ENCODE results near the gene CMTM5. TPM values are rescaled to one million over a fixed set of nuclear protein-coding genes. Genes with fewer than 3 reads are reported as not detected.
"Not testable (repeated sequence)": the region's sequence is repeated elsewhere in the genome, so short reads cannot be mapped to it uniquely, and the experiment has no call there.

Gene CMTM5
- total RNA-seq, 1 donor from 2014 or later = 0.96 TPM

DNA sequence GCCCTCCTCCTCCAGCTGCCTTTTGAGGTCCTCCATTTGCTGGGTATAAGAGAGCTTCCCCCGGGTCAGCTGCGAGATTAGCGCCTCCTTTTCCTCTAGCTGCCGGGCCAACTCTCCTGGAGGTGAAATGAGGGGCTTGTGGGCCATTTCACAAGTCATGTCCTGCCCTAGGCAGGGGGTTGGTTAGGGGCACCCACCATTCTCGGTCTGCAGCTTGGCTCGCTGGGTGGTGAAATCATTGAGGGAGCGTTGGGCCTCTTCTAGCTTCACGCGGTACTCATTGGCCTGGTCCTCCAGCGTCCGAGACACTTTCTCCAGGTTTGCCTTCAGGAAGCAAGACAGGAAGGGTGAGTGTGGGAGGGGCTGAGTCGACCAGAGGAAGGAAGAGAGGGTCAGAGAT, 12.6 kb downstream of the CMTM5 start:
- H3K4me1 ChIP-seq = no peaks in the 10 kb centered on the region
- DNase-seq (no peak), ATAC-seq (no peak)
- no peaks in the 10 kb centered on the region for H3K27me3 ChIP-seq
- no peaks in the 10 kb centered on the region for H3K36me3 ChIP-seq
- TF ChIP-seq, protein P1, sequence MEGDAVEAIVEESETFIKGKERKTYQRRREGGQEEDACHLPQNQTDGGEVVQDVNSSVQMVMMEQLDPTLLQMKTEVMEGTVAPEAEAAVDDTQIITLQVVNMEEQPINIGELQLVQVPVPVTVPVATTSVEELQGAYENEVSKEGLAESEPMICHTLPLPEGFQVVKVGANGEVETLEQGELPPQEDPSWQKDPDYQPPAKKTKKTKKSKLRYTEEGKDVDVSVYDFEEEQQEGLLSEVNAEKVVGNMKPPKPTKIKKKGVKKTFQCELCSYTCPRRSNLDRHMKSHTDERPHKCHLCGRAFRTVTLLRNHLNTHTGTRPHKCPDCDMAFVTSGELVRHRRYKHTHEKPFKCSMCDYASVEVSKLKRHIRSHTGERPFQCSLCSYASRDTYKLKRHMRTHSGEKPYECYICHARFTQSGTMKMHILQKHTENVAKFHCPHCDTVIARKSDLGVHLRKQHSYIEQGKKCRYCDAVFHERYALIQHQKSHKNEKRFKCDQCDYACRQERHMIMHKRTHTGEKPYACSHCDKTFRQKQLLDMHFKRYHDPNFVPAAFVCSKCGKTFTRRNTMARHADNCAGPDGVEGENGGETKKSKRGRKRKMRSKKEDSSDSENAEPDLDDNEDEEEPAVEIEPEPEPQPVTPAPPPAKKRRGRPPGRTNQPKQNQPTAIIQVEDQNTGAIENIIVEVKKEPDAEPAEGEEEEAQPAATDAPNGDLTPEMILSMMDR (IDR thresholded peaks at IDR 0.05) = no peak
- no peak overlapping the region for H3K27ac ChIP-seq
- H3K4me3 ChIP-seq = no peak overlapping the region
- no peaks in the 10 kb centered on the region for H3K9me3 ChIP-seq
- intact Hi-C loops (cut with DNase I) = no loop called here

DNA sequence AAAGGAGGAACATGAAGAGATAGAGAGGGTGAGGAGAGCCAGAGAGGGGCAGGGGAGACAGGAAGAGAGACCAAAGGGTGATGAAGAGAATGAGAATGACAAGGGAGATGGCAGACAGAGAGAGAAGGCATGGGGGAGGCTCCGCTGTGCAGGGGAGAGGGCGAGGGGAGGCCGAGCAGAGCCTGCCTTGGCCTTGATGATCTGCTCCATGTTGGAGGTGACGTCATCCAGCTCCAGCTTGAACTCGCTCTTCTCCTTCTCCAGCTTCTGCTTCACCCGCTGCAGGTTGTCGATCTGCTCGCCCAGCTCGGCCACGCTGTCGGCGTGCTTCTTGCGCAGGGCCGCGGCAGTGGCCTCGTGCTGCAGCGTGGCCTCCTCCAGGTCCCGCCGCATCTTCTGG, 13.0 kb downstream of the CMTM5 start:
- ATAC-seq; H3K27ac ChIP-seq; H3K36me3 ChIP-seq; H3K27me3 ChIP-seq; H3K4me1 ChIP-seq; H3K4me3 ChIP-seq; H3K9me3 ChIP-seq; intact Hi-C loops (cut with DNase I); DNase-seq: not testable (repeated sequence)

DNA sequence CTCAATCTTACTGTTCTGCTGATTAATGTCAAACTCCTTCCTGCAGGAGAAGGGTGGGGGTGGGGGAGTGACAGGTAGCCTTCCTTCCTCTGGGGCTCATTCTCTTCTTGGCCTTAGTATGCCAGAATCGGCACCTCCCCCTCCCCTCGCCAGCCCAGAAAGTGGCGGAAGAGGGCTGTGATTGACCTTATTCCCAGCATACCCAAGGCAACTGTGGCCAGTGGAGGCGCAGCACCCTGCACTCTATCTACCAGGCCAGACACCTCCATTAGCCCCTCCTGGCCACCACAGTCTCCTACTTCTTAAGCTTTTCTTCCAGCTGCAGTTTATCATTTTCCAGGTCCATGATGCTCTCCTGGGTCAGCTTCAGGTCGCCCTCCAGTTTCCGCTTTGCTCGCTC, 15.8 kb downstream of the CMTM5 start:
- intact Hi-C loops (cut with DNase I) = no loop called here
- no peak for ATAC-seq

DNA sequence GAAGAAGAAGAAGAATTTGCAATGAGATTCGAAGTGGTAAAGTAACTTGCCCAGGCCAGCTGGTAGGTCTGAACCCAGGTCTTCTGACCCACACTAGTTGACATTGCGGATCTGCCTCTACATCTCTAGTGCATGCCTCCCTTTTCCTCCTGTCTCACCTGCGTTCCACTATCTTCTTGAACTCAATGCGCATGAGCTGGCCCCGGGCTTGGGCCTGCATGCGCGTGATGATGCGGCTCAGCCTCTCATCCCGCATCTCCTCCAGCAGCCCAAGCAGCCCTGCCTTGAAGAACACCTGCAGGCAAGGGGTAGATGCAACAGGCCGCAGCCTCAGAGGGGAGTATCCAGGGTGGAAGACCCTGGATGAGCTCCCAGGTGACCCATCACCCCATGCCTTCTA, 19.3 kb downstream of the CMTM5 start:
- no peak overlapping the region for H3K27ac ChIP-seq
- TF ChIP-seq, protein P1 (IDR thresholded peaks at IDR 0.05) = no peak
- ATAC-seq (no peak), DNase-seq (no peak)
- no peaks in the 10 kb centered on the region for H3K27me3 ChIP-seq
- intact Hi-C loops (cut with DNase I) = no loop called here
- H3K36me3 ChIP-seq = no peaks in the 10 kb centered on the region
- no peak overlapping the region for H3K4me3 ChIP-seq
- H3K4me1 ChIP-seq = no peaks in the 10 kb centered on the region
- no peaks in the 10 kb centered on the region for H3K9me3 ChIP-seq

More for the DNA sequence above, 15.8 kb downstream of the CMTM5 start:
- TF ChIP-seq, protein P1 (IDR thresholded peaks at IDR 0.05) = no peak
- H3K36me3 ChIP-seq = no peaks in the 10 kb centered on the region
- no peak for DNase-seq
- H3K27me3 ChIP-seq = no peaks in the 10 kb centered on the region
- no peak overlapping the region for H3K4me3 ChIP-seq
- no peaks in the 10 kb centered on the region for H3K4me1 ChIP-seq
- no peak overlapping the region for H3K27ac ChIP-seq
- no peaks in the 10 kb centered on the region for H3K9me3 ChIP-seq

DNA sequence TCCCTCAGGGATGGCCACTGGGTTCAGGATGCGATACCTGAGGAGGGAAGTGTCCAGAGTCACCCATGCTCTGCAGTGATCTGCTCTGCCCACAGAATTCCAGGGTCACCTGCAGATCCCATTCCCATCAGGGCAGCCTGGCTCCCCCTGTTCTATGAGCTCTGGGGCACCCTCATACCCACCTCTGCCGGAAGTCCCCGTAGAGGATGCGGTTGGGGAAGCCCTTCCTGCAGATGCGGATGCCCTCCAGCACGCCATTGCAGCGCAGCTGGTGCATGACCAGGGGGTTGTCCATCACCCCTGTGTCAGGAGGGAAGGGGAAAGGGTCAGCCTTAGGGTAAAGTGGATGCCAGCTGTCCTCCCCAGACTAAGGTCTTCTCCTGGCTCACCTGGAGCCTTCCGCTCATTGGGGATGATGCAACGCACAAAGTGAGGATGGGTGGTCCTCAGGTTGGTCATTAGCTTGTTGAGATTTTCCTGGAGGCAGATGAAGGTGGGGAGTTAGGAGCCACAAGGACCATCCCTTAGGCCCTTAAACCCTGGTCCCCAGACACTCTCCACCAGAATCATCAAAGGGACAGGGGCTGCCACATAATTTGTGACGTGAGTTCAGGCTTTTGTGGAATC, 20.0 kb downstream of the CMTM5 start:
- Histone ChIP-seq H3K27me3 (no peaks in the 10 kb centered on the region), H3K4me1 (no peaks in the 10 kb centered on the region), H3K27ac (no peak overlapping the region), H3K4me3 (no peak overlapping the region), H3K36me3 (no peaks in the 10 kb centered on the region), H3K9me3 (no peaks in the 10 kb centered on the region)
- ATAC-seq (no peak), DNase-seq (no peak)
- TF ChIP-seq, protein P1 (IDR thresholded peaks at IDR 0.05) = no peak
- intact Hi-C loops (cut with DNase I) = no loop called here

DNA sequence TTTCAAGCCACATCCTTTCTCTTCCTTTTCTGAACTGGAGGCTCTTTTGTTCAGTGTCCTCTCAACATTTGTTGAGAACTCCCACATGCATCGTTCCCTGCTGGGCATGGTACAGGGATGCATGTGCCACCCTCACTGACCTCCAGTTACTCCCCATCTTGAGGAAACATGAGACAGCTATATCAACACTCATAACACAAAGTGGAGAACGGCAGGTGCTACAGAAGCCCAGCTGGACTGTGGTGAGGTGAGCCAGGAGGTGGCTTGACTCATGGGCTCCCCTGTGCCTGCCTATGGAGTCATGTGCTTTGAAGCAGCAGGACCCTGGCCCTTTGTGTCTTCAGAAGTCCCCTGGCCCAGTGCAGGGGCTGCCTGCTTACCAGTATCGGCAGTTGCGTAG, 21.5 kb downstream of the CMTM5 start:
- intact Hi-C loops (cut with DNase I) = no loop called here
- H3K9me3 ChIP-seq = no peaks in the 10 kb centered on the region
- no peak overlapping the region for H3K27ac ChIP-seq
- DNase-seq = no peak
- no peaks in the 10 kb centered on the region for H3K27me3 ChIP-seq
- H3K4me3 ChIP-seq = no peak overlapping the region
- ATAC-seq = no peak
- TF ChIP-seq, protein P1 (IDR thresholded peaks at IDR 0.05) = no peak
- no peaks in the 10 kb centered on the region for H3K4me1 ChIP-seq
- no peaks in the 10 kb centered on the region for H3K36me3 ChIP-seq
